Fibroblast of the conjunctiva (primary cell): Measurements from ENCODE around the gene ZFAND2B.
"Not testable (repeated sequence)": the region's sequence is repeated elsewhere in the genome, so short reads cannot be mapped to it uniquely, and the experiment has no call there.

Experiments used
- DNase-seq: peaks from one replicate; pipeline ENCODE4 v3.0.0-alpha.2; 2010; ENCODE audit warnings: low read depth

ZFAND2B gene

DNA sequence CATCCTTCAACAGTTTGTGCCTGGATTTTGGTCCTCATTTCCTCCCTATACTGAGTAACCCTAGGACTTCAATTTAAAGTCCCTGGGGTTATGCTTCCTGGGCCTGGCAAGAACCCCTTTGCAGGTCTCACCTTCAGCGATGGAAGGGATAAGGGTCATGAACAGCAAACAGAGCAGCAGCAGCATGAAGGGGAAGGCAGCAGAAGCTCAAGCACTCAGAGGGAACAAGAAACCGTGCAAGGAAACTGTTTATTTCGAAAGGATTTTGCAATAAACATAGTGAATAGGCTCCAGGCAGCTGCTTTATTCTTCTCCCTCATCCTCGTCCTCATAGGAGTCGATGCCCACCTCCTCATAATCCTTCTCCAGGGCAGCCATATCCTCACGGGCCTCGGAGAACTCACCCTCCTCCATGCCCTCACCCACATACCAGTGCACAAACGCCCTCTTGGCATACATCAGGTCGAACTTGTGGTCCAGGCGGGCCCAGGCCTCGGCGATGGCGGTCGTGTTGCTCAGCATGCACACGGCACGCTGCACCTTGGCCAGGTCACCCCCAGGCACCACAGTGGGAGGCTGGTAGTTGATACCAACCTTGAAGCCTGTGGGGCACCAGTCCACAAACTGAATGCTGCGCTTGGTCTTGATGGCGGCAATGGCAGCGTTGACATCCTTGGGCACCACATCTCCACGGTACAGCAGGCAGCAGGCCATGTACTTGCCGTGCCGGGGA, 43.6 kb downstream of the ZFAND2B start:
- DNase-seq, result no peak

- no peak for DNase-seq
These were observed 45.1 kb downstream of the ZFAND2B start for GRCh38 chr2:219251656-219252055.

GRCh38 chr2:219252084-219252483, 45.5 kb downstream of the ZFAND2B start:
- no peak for DNase-seq

GRCh38 chr2:219252570-219252899, 46.0 kb downstream of the ZFAND2B start:
- DNase-seq, result no peak

DNA sequence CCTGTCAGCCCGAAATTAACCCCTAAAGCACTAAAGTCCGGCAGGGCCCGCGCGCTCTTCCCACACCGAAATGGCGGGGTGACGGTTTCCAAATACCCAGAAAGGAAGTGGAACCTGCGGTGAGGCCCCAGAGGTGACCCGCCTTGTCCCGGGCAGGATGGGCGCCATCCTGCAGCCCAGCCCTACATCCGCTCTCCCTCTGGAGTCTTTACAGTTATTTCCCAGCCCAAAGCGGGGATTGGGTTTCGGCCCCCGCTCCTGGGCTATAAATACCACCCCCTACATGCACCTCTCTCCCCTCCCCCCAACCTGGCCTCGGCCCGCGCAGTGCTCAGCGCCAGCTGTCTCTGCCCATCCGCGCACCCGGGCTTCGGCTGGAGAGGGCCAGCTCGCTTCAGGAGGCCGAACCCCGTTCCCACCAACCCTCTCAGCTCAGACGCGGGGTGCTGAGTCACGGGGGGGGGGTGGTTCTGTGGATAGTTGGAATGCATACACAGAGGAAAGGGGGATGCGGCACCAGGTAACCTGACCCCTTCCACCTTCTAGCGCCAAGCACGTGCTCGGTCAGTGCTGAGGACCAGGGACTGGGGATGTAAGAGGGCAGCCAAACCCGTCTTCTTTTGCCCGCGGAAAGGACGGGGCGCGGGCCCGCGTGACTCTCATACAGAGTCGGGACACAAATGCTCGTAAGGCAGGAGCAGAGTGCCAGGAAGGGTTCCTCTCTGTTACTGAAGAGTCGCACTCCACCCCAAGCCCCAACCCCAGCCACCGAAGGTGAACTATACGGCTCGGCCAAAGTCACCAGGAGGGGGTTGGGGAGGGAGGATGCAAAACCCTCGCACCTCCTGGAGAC, 46.5 kb downstream of the ZFAND2B start, which contains the start of gene TUBA4B:
Gene TUBA4B (plus strand): TSS at position 344 of the 853 bp plus-strand sequence. CDS start 165 bp downstream, at position 509.
- no peak for DNase-seq

DNA sequence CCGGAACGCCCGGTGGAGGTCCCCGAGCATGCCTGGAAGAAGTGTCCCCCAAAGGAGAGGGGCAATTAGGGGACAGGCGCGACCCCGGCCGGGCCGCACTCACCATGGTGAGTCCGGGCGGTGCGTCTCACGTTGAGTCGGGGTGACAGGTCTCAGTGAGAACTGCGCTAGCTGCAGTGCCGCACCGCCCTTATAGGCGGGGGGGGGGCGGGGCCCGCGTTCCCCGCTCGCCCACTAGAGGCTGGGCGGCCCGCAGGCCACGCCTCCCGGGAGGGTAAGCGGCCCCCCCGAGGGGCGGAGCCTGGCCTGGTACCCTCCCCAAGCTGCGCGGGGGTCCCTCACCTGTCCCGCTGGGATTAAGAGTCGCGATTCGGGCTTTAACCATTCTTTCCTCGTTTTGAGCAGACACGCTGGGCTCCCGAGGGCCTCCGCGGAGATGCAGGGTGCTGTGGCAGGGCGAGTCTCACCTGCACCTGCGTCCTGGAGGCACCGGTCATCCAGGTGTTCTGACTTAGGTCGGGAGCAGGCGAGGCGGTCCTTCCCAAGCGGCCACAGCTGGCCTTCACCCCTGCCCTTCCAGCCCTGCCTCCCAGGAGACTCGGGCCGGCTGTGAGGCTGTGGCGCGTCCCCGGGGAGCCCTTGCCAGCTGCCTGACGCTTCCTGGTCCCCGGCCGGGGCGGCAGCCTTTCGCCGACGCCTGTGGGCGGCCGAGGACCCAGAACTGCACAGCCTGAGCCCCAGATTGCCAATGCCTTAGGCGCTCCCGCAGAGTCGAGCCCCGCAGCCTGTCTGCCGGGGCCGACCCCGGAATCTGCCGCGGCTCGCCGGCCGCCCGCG, 47.4 kb downstream of the ZFAND2B start, which contains the start of gene TUBA4A:
Gene TUBA4A (minus strand): TSS at position 166 of the 837 bp plus-strand sequence. CDS start 60 bp downstream, at position 106.
- no peak for DNase-seq

DNA sequence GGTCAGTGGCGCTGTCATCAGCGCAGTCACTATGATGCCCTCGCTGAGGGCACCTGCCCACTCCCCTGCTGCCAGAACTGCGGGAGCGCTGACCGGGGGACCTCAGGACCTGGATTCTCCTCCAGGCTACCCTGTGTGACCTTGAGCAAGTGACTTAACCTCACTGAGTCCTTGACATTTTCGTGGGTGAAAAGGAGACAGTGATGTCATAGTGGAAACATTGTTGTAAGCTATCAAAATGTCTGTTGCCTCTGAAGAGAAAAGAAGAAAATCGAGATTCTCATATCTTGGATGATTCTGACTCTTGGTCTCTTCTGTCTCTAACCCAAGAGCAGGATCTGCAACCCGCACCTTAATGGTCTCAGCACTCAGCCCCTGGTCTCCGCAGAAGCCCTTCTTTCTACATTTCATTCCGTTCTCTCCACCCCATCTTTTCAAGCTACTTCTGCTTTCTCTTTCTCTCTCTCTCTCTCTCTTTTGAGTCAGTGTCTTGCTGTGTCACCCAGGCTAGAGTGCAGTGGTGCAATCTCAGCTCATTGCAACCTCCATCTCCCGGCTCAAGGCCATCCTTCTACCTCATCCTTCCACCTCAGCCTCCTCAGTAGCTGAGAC, 48.1 kb downstream of the ZFAND2B start:
- DNase-seq, result no peak

GRCh38 chr2:219258942-219259341, 52.4 kb downstream of the ZFAND2B start:
- not testable (repeated sequence) for DNase-seq
